D721Med (cell line): ENCODE results near the gene KRT85.

Source experiments
- DNase-seq: peaks from one replicate; pipeline ENCODE4 v3.0.0; 2011; ENCODE audit warnings: low spot score; ENCODE audit not compliant: insufficient read length
- FAIRE-seq: peaks from 2 replicates; lab custom pipeline; 2011; peaks lifted over from hg19 to GRCh38; lab: Jason Lieb, UNC
- TF ChIP-seq, protein P1 (sequence below): IDR thresholded peaks from 2 replicates; pipeline ENCODE4 v1.5.1; 2012; ENCODE audit warnings: mild to moderate bottlenecking, control low read depth; ENCODE audit not compliant: insufficient read depth; ENCODE audit errors: missing control alignments

The KRT85 gene

DNA sequence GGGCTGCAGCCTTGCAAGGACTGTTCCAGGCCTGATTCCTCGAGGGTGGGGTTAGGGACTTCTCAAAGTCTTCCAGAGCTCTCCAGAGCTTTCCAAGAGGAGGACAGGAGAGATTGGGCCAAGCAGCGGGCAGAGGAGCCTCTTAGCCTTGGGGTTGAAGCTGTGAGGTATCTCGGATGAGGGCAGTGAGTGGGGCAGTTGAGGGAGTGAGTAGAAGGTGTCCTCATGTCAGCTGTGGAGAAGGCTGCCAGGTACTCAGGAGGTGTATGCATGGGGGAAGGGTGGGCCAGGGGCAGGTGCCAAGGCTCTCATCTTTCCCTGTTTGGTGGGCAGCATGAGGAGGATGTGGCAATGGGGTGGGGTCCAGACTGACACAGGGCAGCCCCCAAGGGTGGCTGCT lies 53.8 kb downstream of the KRT85 start:
- no peak for DNase-seq
- TF ChIP-seq, protein P1, sequence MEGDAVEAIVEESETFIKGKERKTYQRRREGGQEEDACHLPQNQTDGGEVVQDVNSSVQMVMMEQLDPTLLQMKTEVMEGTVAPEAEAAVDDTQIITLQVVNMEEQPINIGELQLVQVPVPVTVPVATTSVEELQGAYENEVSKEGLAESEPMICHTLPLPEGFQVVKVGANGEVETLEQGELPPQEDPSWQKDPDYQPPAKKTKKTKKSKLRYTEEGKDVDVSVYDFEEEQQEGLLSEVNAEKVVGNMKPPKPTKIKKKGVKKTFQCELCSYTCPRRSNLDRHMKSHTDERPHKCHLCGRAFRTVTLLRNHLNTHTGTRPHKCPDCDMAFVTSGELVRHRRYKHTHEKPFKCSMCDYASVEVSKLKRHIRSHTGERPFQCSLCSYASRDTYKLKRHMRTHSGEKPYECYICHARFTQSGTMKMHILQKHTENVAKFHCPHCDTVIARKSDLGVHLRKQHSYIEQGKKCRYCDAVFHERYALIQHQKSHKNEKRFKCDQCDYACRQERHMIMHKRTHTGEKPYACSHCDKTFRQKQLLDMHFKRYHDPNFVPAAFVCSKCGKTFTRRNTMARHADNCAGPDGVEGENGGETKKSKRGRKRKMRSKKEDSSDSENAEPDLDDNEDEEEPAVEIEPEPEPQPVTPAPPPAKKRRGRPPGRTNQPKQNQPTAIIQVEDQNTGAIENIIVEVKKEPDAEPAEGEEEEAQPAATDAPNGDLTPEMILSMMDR = no peak
- FAIRE-seq = no peak

- FAIRE-seq (no peak), DNase-seq (no peak)
- TF ChIP-seq, protein P1 = no peak
Observed at GRCh38 chr12:52312086-52312485, 55.2 kb downstream of the KRT85 start.

GRCh38 chr12:52311285-52311648 lies 56.0 kb downstream of the KRT85 start:
- no peak for FAIRE-seq
- DNase-seq = no peak
- TF ChIP-seq, protein P1 = no peak

GRCh38 chr12:52310622-52311284 lies 56.5 kb downstream of the KRT85 start:
- no peak for FAIRE-seq
- no peak for DNase-seq
- TF ChIP-seq, protein P1 = no peak
